H9 (cell line): Measurements from ENCODE around the gene TESK1. TPM values are rescaled to one million over a fixed set of nuclear protein-coding genes. Genes with fewer than 3 reads are reported as not detected.

Source experiments
- DNase-seq: peaks from one replicate; pipeline ENCODE4 v3.0.0-alpha.2; 2017
- H2AFZ ChIP-seq: one replicate; pipeline ENCODE4 v1.6.1; 2013; ENCODE audit warnings: mild to moderate bottlenecking, low read length, control low read depth, moderate library complexity
- H2AK5ac ChIP-seq: 2 replicates; pipeline ENCODE4 v1.6.1; 2013; ENCODE audit warnings: low read length, control low read depth, mixed read lengths; ENCODE audit not compliant: insufficient read length
- H2BK120ac ChIP-seq: one replicate; pipeline ENCODE4 v1.6.1; 2013; ENCODE audit warnings: low read depth, mild to moderate bottlenecking, low read length, control low read depth, inconsistent platforms; ENCODE audit not compliant: poor library complexity, severe bottlenecking
- H2BK12ac ChIP-seq: 2 replicates; pipeline ENCODE4 v1.6.1; 2013; ENCODE audit warnings: low read length, control low read depth, mixed read lengths, low read depth; ENCODE audit not compliant: insufficient read length
- H2BK15ac ChIP-seq: 2 replicates; pipeline ENCODE4 v1.6.1; 2013; ENCODE audit warnings: low read depth, low read length, control low read depth
- H2BK20ac ChIP-seq: one replicate; pipeline ENCODE4 v1.6.1; 2013; ENCODE audit warnings: low read depth, mild to moderate bottlenecking, low read length, control low read depth, inconsistent platforms; ENCODE audit not compliant: poor library complexity, severe bottlenecking
- H2BK5ac ChIP-seq: 2 replicates; pipeline ENCODE4 v1.6.1; 2013; ENCODE audit warnings: low read length, control low read depth, mixed read lengths; ENCODE audit not compliant: insufficient read length
- H3K14ac ChIP-seq: 2 replicates; pipeline ENCODE4 v1.6.1; 2013; ENCODE audit warnings: low read length, control low read depth; ENCODE audit not compliant: insufficient read depth
- H3K18ac ChIP-seq: 2 replicates; pipeline ENCODE4 v1.6.1; 2013; ENCODE audit warnings: low read depth, mild to moderate bottlenecking, mixed read lengths, low read length, control low read depth; ENCODE audit not compliant: insufficient read length
- H3K23ac ChIP-seq: 2 replicates; pipeline ENCODE4 v1.6.1; 2013; ENCODE audit warnings: low read length, control low read depth, mixed read lengths, low read depth; ENCODE audit not compliant: insufficient read length
- H3K23me2 ChIP-seq: 2 replicates; pipeline ENCODE4 v1.6.1; 2013; ENCODE audit warnings: low read depth, mild to moderate bottlenecking, mixed read lengths, low read length, control low read depth; ENCODE audit not compliant: insufficient read length, poor library complexity, severe bottlenecking
- H3K27ac ChIP-seq: 2 replicates; pipeline ENCODE4 v1.5.1; 2013; ENCODE audit warnings: low read length, control low read depth, mixed read lengths, low read depth; ENCODE audit not compliant: insufficient read length
- H3K27me3 ChIP-seq: 2 replicates; pipeline ENCODE4 v1.6.1; 2013; ENCODE audit warnings: low read length, control low read depth, inconsistent platforms; ENCODE audit not compliant: insufficient read depth
- H3K4ac ChIP-seq: 2 replicates; pipeline ENCODE4 v1.6.1; 2013; ENCODE audit warnings: low read depth, mild to moderate bottlenecking, control low read depth, inconsistent platforms, low read length, moderate library complexity
- H3K4me1 ChIP-seq: 2 replicates; pipeline ENCODE4 v1.6.1; 2013; ENCODE audit warnings: low read length, control low read depth, inconsistent platforms; ENCODE audit not compliant: insufficient read depth
- H3K4me2 ChIP-seq: 2 replicates; pipeline ENCODE4 v1.6.1; 2013; ENCODE audit warnings: low read length, control low read depth, mixed read lengths; ENCODE audit not compliant: insufficient read length, insufficient read depth
- H3K56ac ChIP-seq: 2 replicates; pipeline ENCODE4 v1.6.1; 2013; ENCODE audit warnings: low read depth, mild to moderate bottlenecking, mixed read lengths, low read length, control low read depth; ENCODE audit not compliant: insufficient read length
- H3K79me1 ChIP-seq: 2 replicates; pipeline ENCODE4 v1.6.1; 2013; ENCODE audit warnings: low read depth, mild to moderate bottlenecking, moderate library complexity, low read length, control low read depth, inconsistent platforms; ENCODE audit not compliant: insufficient read depth, poor library complexity, severe bottlenecking
- H3K79me2 ChIP-seq: 2 replicates; pipeline ENCODE4 v1.6.1; 2013; ENCODE audit warnings: low read length, control low read depth, inconsistent platforms; ENCODE audit not compliant: insufficient read depth
- H3K9ac ChIP-seq: 2 replicates; pipeline ENCODE4 v1.6.1; 2013; ENCODE audit warnings: low read length, control low read depth, mixed read lengths; ENCODE audit not compliant: insufficient read length; ENCODE audit errors: extremely low read depth
- H3K9me3 ChIP-seq: one replicate; pipeline ENCODE4 v1.6.1; 2013; ENCODE audit warnings: low read depth, low read length, inconsistent platforms; ENCODE audit not compliant: control insufficient read depth
- H3T11ph ChIP-seq: one replicate; pipeline ENCODE4 v1.6.1; 2013; ENCODE audit warnings: mild to moderate bottlenecking, low read length, control low read depth, inconsistent platforms
- H4K20me1 ChIP-seq: one replicate; pipeline ENCODE4 v1.6.1; 2013; ENCODE audit not compliant: control insufficient read depth, insufficient read length, insufficient read depth
- H4K5ac ChIP-seq: 2 replicates; pipeline ENCODE4 v1.6.1; 2013; ENCODE audit warnings: low read depth, mild to moderate bottlenecking, mixed read lengths, low read length, control low read depth; ENCODE audit not compliant: insufficient read length
- H4K8ac ChIP-seq: replicated peaks from 2 replicates; pipeline ENCODE4 v1.6.1; 2013; ENCODE audit warnings: low read length, control low read depth, mixed read lengths, low read depth; ENCODE audit not compliant: insufficient read length
- H4K91ac ChIP-seq: 2 replicates; pipeline ENCODE4 v1.6.1; 2013; ENCODE audit warnings: low read depth, mild to moderate bottlenecking, moderate library complexity, mixed read lengths, low read length, control low read depth; ENCODE audit not compliant: insufficient read length
- H3K27ac Mint-ChIP-seq, 3 experiments: 2 replicates in 2 of 3; 3 replicates in 1 of 3; pipeline ENCODE4 v1.8.0; 2020 to 2021; ENCODE audit warnings: mixed read lengths in 3 of 3, mild to moderate bottlenecking in 1 of 3, moderate library complexity in 1 of 3
- H3K27me3 Mint-ChIP-seq: 2 replicates; pipeline ENCODE4 v1.8.0; 2021; ENCODE audit warnings: low read depth, mild to moderate bottlenecking, moderate library complexity, mixed read lengths
- H3K36me3 Mint-ChIP-seq, 3 experiments: 2 replicates in 2 of 3; 3 replicates in 1 of 3; pipeline ENCODE4 v1.8.0; 2020 to 2021; ENCODE audit warnings: low read depth in 3 of 3, mixed read lengths in 3 of 3; ENCODE audit not compliant: insufficient read depth in 1 of 3
- H3K4me1 Mint-ChIP-seq, 2 experiments: 2 replicates each; pipeline ENCODE4 v1.8.0; 2020; ENCODE audit warnings: mixed read lengths in 2 of 2
- H3K4me3 Mint-ChIP-seq, 2 experiments: 2 replicates in 1 of 2; 3 replicates in 1 of 2; pipeline ENCODE4 v1.8.0; 2020 to 2021; ENCODE audit warnings: mild to moderate bottlenecking in 2 of 2, mixed read lengths in 2 of 2, moderate library complexity in 1 of 2
- H3K9me3 Mint-ChIP-seq, 2 experiments: 2 replicates in 1 of 2; 3 replicates in 1 of 2; pipeline ENCODE4 v1.8.0; 2020; ENCODE audit warnings: mild to moderate bottlenecking in 2 of 2, mixed read lengths in 2 of 2, moderate library complexity in 1 of 2
- WGBS: extraction: QIAGEN DNeasy Blood & Tissue Kit; methylation state at CpG from one replicate; pipeline ENCODE4 v1.1.7; 2013; ENCODE audit warnings: missing lambda C conversion rate, low lambda C conversion rate, mixed read lengths; ENCODE audit not compliant: insufficient read length; ENCODE audit errors: extremely low coverage; 5-methylcytosine and 5-hydroxymethylcytosine counted together
- total RNA-seq: library from RNA; stranded (reverse); gene quantifications from 2 replicates; pipeline ENCODE4 v1.2.1, GENCODE V29; 2021
- TF ChIP-seq, protein P1 (sequence below): fragments of 200-600 bp; sonication (generic); conservative IDR thresholded peaks from 3 replicates; pipeline ENCODE4 v1.8.0; 2021; ENCODE audit warnings: antibody characterized with exemption, mild to moderate bottlenecking

TESK1 gene
- total RNA-seq, 1 experiment from 2014 or later, result 28.6 TPM

DNA sequence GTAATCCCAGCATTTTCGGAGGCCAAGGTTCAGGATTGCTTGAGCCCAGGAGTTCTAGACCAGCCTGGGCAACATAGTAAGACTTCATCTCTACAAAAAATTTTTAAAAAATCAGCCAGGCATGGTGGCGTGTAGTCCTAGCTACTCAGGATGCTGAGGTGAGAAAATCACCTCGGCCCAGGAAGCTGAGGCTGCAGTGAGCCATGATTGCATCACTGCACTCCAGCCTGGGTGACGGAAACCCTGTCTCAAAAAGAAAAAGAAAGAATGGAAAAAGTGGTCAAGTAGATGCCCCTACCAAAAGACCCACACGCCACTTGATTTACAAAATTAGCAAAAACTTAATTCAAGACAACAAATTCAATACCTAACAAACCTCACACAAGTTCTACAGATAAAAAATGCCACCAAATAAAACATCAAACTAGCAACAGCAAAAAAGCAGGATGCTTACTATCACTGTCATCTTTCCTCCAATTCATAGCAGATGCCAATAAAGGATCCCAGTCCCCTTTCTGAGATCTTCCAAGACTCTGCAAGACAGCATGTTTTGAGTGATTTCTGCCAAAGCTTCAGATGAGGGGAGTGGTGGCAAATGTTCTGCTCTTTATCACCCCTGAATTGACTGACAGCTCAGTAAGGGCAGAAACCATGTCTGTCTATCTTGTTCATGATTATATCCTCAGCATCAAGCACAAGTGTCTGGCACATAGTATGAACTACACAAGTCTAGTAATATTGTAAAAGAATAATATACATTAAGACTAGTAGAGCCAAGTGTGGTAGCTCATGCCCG, 34.2 kb upstream of the TESK1 start:
- Histone ChIP-seq H3K56ac (no peak overlapping the region), H3K23ac (no peak overlapping the region), H4K91ac (no peak overlapping the region), H2BK15ac (no peak overlapping the region), H2BK5ac (no peak overlapping the region), H3K23me2 (no peaks in the 10 kb centered on the region), H3K27me3 (no peaks in the 10 kb centered on the region), H3K18ac (no peak overlapping the region), H3K79me1 (no peaks in the 10 kb centered on the region), H2AK5ac (no peak overlapping the region), H4K20me1 (no peaks in the 10 kb centered on the region), H3K4me2 (no peak overlapping the region), H3K9ac (no peak overlapping the region), H2BK12ac (no peak overlapping the region), H3K14ac (no peak overlapping the region), H3K4ac (no peak overlapping the region), H3K79me2 (no peaks in the 10 kb centered on the region), H4K8ac (no peak overlapping the region), H3T11ph (no peak overlapping the region), H2BK20ac (no peak overlapping the region), H3K4me1 (no peaks in the 10 kb centered on the region), H3K27ac (no peak overlapping the region), H3K9me3 (no peaks in the 10 kb centered on the region), H2BK120ac (no peak overlapping the region), H4K5ac (no peak overlapping the region), H2AFZ (no peak overlapping the region)
- no peak for DNase-seq
- Mint-ChIP-seq H3K4me1 (no peaks in the 10 kb centered on the region), H3K9me3 (no peaks in the 10 kb centered on the region), H3K36me3 (no peaks in the 10 kb centered on the region), H3K27ac (no peak overlapping the region), H3K27me3 (no peaks in the 10 kb centered on the region), H3K4me3 (no peak overlapping the region)
- TF ChIP-seq, protein P1, sequence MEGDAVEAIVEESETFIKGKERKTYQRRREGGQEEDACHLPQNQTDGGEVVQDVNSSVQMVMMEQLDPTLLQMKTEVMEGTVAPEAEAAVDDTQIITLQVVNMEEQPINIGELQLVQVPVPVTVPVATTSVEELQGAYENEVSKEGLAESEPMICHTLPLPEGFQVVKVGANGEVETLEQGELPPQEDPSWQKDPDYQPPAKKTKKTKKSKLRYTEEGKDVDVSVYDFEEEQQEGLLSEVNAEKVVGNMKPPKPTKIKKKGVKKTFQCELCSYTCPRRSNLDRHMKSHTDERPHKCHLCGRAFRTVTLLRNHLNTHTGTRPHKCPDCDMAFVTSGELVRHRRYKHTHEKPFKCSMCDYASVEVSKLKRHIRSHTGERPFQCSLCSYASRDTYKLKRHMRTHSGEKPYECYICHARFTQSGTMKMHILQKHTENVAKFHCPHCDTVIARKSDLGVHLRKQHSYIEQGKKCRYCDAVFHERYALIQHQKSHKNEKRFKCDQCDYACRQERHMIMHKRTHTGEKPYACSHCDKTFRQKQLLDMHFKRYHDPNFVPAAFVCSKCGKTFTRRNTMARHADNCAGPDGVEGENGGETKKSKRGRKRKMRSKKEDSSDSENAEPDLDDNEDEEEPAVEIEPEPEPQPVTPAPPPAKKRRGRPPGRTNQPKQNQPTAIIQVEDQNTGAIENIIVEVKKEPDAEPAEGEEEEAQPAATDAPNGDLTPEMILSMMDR, result no peak
- no CpG with 5 or more reads among the region's 6 CpGs for WGBS
